Measurements from ENCODE around the gene HSPD1.

GRCh38 chr2:197486175-197486574, 13.5 kb downstream of the HSPD1 start:
- TF ChIP-seq CTCF (IDR thresholded peaks at IDR 0.05; ENCODE audit: low read depth, low read length, poor library complexity, severe bottlenecking) (no peak), EZH2phosphoT487 (IDR thresholded peaks at IDR 0.05; ENCODE audit: borderline replicate concordance, low read length) (no peak)
